AG09309 (cell line): Measurements from ENCODE around the gene CDCA7L.
A peak's percentile ranks its signal among the peaks of the same experiment; 100 is the strongest.

Experiments used
- DNase-seq: peaks from one replicate; pipeline ENCODE4 v3.0.0-alpha.2; 2010; ENCODE audit warnings: low read depth
- H3K4me3 ChIP-seq: 2 replicates; pipeline ENCODE4 v1.5.1; 2011; ENCODE audit warnings: mild to moderate bottlenecking, low read depth, low read length, moderate library complexity; ENCODE audit not compliant: control insufficient read depth
- TF ChIP-seq, protein P1 (sequence below): IDR thresholded peaks from 2 replicates; pipeline ENCODE4 v1.5.1; 2011; ENCODE audit warnings: mild to moderate bottlenecking, low read depth, low read length, inconsistent platforms; ENCODE audit not compliant: insufficient read depth, control insufficient read depth; ENCODE audit errors: missing control alignments

Gene CDCA7L

DNA sequence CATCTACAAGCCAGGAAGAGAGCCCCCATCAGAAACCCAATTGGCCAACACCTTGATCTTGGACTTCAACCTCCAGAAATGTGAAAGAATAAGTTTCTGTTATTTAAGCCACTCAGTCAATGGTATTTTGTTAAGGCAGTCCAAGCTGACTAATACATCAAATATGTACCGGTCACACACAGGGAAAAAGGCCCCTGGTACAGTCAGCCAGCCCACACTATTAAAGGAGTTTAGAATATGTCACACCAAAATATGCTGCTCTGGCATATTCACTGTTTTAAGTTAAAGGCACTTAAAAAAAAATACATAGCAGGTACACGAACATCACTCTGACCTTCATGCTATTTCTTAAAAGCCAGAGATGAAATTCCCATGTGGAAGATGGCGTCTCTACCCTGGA, 15.2 kb upstream of the CDCA7L start:
- H3K4me3 ChIP-seq, result no peak overlapping the region
- TF ChIP-seq, protein P1, sequence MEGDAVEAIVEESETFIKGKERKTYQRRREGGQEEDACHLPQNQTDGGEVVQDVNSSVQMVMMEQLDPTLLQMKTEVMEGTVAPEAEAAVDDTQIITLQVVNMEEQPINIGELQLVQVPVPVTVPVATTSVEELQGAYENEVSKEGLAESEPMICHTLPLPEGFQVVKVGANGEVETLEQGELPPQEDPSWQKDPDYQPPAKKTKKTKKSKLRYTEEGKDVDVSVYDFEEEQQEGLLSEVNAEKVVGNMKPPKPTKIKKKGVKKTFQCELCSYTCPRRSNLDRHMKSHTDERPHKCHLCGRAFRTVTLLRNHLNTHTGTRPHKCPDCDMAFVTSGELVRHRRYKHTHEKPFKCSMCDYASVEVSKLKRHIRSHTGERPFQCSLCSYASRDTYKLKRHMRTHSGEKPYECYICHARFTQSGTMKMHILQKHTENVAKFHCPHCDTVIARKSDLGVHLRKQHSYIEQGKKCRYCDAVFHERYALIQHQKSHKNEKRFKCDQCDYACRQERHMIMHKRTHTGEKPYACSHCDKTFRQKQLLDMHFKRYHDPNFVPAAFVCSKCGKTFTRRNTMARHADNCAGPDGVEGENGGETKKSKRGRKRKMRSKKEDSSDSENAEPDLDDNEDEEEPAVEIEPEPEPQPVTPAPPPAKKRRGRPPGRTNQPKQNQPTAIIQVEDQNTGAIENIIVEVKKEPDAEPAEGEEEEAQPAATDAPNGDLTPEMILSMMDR, result no peak
- DNase-seq, result peak; percentile 35

GRCh38 chr7:21959387-21959776, 13.7 kb upstream of the CDCA7L start:
- H3K4me3 ChIP-seq, result no peak overlapping the region
- DNase-seq, result no peak
- TF ChIP-seq, protein P1, result no peak

GRCh38 chr7:21953781-21954180, 8.1 kb upstream of the CDCA7L start:
- DNase-seq, result no peak
- no peak overlapping the region for H3K4me3 ChIP-seq
- TF ChIP-seq, protein P1, result no peak

DNA sequence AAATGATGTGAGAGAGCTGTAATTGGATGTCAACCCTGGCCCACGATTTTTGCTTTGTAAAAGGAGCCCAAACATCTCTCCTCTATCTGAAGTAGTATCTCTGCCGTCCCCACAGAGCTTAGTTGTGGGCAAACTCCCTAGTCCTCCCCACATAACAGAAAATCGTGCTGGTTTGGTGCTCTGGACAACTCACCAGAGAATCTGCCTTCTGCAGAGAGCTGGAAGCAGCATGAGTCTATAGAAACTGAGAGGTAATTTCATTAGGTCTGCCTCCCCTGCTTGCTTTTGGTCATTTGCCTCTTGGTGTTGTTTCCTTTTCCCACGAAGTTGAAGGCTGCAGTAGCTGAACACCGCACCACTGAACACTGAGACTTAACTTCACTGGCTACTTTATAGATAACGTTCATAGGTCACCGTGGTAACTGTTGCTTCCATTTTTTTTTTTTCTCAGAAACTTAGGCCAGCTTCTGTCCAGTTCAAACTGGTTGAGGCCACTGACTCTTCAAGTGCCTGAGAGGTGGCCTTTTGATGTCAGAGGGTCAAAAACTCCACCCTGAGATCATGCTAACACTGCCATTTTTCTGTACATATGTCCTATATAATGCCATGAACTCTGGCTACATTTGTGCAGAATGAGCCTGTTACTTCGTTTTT, 3.3 kb upstream of the CDCA7L start:
- DNase-seq, result no peak
- TF ChIP-seq, protein P1, result no peak
- no peak overlapping the region for H3K4me3 ChIP-seq

DNA sequence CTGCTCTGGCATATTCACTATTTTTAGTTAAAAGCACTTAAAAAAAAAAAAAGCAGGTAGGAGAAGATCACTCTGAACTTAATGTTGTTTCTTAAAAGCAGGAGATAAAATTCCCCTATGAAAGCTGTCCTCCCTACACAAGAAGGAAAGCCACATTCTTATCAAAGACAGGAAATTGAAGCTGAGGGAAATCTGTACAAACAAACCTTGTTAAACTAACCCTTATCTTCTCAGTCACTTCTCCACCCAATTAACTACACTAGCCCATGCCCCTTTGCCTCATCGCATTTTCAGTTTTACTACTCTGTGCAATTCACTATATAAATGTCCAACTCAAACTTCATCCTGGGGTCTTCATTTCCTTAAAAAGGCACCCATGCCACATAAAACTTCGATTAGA, 2.7 kb upstream of the CDCA7L start:
- H3K4me3 ChIP-seq, result no peak overlapping the region
- TF ChIP-seq, protein P1, result no peak
- no peak for DNase-seq

DNA sequence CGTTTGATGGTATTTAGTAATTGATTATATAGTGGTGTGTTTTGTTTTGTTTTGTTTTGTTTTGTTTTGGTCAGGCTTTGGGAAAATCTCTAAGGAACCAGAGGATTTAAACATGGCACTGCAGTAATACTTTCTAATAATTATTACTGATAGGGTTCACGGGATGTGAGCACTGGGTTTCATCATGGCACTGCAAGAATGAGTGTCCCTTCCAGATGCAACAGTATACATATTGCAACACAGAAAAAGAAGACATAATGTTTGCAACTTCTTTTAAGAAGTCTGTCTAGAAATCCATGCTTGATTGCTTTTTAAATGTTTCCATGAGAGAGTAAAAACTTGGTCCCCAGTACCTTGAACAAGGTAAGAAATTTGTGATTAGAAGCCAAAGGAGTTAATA, 2.2 kb upstream of the CDCA7L start:
- TF ChIP-seq, protein P1, result no peak
- DNase-seq, result no peak
- no peak overlapping the region for H3K4me3 ChIP-seq
